Activated T-cell treated with anti-CD3 and anti-CD28 coated beads for 24 hours (primary cell): ENCODE results near the gene BOD1L2.

ENCODE experiments used
- DNase-seq: peaks from one replicate; pipeline ENCODE4 v3.0.0-alpha.2; 2020; ENCODE audit warnings: low read depth

The BOD1L2 gene

DNA sequence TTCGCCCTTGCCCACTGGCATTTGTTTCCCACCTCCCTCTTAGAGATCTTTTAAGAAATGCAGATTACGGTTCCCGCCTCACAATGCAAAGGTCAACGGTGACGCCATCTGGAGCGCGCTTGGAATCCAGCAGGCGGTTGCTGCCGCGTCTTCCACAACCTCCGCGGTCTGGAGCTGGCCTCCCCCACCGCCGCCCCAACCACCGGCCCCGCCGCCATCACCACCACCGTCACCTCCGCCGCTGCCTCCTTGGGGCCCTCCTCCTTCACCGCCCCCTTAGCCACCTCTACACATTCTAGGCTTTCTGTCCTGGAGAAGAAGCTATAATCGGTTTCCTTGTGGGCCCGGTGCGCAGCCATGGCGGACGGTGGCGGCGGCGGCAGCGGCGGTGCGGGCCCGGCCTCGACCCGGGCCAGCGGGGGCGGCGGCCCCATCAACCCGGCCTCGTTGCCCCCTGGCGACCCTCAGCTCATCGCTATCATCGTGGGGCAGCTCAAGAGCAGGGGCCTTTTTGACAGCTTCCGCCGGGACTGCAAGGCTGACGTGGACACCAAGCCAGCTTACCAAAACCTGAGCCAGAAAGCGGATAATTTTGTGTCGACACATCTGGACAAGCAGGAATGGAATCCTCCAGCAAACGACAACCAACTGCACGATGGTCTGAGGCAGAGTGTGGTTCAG is at the start of gene BOD1L2:
Gene BOD1L2, plus strand, starts transcription at position 132 of the 681 bp plus-strand sequence. Its CDS starts 226 bp downstream, at position 358.
- DNase-seq, result no peak

DNA sequence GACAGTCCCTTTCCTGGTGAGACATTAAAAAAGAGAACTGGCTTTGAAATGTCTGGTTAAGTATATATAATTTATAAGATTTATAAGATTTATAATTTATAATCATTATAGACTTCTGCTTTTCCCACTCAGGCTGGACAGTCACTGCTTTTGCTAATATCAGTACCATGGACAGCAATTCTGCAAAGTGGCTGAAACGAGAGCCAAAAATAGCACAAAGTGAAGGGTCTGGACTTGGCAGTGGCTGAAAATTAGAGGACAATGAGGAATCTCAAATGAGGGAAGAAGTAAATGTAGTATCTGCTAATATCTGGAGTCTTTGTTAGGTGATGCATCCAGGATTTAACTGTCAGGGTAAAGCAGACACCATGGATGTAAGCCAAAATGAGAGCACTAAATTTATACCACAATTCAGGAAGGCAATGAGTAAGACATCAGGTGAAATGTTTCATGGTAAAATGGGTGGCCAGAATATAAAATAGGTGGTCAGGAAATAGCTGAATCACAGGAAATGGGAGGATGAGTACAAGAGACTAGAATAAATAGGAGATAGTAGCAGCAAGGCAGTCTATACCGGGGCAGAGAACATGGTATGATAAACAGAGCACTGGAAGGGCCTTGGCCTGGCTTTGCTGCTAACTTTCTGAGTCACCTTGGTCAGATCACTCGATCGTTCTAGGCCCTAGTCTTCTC is 39.6 kb upstream of the BOD1L2 start:
- no peak for DNase-seq

DNA sequence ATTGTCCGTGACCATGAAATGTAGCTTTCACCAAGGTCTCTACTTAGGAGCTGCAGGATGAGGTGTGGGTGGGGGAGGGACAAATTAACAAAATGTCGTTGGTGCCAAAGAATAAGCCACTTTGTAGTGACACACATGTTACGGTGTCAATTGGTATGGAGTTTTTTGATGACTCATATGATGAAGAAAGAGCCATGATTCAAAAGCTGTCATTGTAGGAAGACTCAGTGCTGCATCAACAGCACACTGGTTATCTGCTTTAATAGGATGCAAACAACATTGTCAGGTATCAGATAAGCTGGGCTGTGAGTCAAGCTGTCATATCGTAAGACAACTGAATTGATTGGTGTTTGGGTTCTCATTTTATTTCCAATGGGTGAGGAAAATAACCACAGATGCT is 36.6 kb upstream of the BOD1L2 start:
- no peak for DNase-seq

DNA sequence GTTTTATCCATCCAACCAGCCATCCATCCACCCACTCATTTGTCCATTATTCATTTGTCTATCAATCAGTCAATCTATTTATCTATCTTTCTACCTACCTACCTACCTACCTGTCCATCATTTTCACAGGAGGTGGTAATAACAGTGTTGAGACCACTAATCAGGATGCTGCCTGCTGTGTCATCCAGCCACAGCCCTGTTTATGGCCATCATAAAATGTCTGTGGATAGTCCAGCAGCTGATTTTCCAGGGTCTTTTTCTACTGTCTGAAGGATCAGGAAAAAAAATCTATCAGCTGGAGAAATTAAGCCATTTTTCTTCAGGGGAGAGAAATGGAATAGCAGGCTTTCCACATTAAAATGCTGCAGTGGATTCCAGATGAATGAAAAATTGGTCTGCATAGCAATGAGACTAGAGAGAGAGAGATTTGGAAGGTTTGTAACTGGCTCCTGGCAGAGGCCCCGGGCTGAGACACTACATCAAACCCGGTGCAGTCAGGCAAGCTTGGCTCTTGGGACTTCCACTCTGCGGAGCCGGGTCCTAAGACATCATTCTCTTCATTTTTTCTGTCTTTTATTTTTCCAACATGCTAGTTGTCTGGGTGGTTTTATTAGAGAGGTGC is 33.0 kb upstream of the BOD1L2 start:
- DNase-seq, result no peak

DNA sequence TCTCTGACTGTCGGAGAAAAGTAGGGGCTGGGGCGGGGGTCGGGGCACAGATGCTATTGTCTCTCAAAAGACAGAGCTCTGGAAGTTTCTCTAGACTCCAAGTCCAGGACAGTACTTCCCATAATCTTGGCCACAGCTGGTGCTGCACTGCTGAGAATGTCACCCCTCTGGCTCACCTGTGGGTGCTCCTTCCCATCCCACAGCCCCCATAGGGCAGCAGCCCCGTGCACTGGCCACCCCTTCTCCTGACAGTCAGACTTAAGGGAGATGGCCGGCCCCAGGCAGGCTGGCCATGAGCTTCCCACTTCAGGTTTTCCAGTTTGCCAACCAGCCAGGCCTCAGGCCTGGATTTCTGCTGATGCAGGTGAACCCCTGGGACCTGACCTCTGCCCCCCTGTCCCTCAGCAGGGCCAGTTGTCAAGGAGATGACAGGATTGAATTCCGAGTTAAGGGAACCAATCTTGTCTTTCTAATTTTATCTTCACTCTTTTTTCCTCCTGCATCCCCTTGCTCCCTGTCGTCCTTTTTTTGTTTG is 30.2 kb upstream of the BOD1L2 start:
- DNase-seq, result no peak

DNA sequence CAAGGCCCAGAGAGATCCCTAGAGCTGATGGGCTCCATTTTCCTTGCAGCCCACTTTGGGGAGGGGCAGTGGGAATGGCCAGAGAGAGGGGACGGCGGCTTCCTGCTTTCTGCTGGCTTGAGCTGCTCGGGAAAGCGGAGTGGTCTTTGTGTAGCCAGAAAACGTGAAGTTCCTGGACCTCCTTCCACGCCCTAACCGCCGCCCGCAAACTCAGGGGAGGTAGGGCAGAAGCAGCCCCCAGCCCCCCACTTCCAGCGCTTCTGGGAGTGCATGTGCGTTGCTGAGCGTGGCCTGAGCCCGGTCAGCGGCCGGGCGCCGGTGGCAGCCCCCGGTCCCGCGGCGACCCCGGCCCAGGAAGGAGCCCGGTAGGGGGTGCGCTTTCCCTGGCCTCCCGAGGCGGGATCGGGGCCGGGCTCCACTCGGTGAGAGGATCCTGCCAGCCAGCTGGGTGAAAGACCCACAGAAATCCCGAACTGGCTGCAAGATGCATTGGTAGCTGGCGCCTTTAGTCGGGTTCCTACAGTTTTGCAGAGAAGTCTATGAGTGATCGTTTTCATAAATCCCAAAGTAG is 25.3 kb upstream of the BOD1L2 start:
- no peak for DNase-seq

DNA sequence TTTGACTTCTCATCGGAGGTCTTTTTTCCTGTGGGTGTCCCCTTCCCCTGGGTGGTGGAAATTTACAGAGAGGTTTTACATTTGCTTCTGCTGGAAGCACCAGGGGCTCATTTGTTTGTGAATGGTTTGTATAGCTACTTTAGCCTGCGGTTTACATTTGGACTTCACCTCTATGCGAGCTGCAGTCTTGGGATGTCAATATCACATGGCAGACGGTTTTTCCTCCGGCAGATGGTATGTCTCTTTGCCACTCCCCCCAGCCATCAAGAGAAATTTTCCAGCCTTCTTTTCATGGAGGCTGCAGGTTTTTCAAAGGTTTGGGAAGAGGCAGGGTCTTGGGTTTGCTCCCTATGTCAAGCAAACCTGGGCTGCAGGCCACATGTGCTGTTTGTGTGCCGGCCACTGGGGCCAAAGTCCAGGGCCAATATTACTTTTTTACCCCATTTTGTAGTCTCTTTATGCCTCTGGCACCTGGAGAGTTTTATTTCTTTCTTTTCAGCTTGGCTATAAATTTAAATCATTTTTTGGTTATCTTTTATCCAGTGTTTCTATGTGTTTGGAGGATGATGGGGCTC is 23.9 kb upstream of the BOD1L2 start:
- no peak for DNase-seq

DNA sequence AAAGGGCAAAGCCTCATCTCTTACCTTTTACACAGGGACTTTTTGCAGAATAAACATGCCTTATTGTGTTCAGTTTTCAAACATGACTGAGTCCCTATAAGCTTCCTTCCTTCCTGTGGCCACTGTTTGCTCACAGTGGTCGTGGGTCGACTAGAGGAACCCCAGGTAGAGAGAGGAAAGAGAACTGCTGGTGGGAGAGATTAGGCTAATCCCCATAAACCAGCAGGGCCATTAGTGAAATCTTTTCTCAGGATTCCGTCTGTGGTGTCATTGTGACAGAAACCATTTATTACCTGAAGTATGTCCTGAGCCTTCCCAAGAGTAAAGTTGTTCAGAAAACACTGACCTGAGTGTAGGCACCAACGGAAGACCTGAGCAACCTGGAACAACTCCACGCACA is 21.3 kb upstream of the BOD1L2 start:
- DNase-seq, result no peak

DNA sequence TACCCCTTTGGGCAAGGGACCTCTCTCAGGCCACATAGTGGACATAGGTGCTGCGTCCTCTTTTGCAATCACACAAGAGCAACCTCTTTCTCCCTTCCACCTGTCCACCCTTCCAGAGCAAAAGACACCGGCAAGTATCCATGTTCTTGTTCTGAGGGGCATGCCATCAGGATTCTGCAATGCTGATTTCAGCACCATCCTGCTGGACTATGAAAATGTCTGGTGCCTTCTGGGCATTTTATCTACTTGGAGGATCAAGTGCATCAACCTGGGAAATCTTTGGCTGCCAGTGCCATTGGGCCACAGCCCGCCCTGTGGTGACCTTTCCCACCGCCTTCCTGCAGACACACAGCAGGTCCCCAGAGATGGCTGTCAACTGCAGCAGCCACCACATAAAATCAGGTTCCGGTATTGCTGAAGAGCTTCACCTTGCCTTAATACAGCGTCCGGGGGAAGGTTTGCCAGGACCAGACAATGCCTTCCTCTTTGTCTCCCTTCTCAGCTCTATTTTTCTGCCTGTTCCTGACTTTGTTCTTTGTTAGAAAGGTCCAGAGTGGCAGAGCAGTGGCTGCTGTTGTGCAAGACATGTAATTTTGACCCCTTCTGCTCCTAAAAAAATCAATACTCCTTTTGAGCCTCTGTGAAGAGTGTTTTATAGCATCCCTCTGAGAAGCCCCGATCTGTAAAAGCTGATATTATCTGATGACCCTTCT is 18.5 kb upstream of the BOD1L2 start:
- DNase-seq, result no peak

DNA sequence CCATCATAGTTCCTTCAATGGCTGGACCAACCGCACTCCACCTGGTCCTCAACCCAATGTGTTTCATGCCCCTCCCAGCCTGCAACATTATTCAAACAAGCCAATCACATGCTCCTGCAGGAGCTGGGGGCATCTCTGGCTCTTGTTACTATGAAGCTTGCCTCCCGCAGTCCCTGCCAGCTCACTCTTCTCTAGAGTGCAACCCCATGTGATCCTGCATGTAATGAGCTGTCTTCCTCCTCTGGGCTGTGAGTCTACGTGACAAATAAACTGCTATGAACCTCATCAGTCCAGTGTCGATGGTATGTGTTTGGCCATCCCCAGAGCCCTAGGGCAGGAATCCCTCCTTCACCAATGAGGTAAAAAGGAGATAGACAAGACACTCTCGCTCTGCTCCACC is 15.8 kb upstream of the BOD1L2 start:
- no peak for DNase-seq

DNA sequence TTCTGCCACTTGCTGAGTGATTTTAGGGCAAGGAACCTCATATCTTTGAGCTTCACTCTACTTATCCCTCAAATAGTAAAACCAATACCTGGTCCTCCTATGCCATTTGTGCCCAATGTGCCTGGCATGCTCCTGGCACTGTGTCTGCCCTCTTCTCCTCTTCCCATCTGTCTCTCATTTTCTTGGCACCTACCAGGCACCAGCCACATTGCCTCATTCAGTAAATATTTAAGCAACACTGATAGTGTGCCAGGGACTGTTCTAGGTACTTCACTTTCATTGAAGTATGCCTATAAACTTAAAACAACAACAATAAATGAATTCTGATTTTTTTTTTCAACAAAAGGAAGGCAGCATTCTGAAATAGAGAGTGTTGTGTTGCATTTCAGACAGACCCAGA is 15.1 kb upstream of the BOD1L2 start:
- no peak for DNase-seq

DNA sequence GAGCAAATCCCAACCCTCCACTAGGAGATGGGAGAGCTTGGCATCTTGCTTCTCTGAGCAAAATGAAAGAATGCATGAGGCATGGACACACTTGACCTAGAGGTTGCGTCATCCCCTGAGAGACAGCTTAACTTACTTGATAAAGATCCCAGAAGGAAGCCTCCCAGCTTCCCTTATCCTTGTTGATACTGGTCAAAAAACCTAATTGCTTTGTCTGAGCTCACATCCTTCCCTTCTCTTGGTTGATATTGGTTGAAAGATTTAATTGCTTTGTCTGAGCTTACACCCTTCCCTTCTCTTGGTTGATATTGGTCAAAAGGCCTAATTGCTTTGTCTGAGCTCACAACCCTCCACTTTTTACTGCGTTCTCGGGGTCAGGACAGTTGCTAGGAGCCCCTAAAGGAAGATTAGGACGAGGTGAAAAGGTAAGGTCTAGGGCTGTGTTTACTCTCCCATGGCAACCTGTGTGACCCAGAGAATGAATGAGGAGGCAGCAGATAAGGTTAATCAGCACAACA is 12.2 kb upstream of the BOD1L2 start:
- no peak for DNase-seq

DNA sequence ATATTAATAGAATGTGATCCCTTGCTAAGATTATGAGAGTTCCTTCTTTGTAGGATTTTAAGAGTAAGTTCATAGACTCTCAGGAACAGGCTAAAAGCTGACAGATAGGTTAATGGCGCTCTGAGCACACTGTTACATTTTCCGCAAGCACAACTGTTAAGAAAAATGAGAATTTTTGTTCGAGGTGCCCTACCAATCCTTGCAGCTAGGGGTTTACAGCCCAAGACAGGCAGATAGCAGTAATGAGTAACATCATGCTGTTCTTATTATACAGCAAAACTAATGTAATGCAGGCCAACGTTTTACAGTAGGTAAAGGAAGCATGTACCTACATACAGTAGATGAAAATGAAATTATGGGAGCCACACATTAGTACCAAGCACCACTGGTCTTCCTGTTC is 11.2 kb upstream of the BOD1L2 start:
- DNase-seq, result no peak

DNA sequence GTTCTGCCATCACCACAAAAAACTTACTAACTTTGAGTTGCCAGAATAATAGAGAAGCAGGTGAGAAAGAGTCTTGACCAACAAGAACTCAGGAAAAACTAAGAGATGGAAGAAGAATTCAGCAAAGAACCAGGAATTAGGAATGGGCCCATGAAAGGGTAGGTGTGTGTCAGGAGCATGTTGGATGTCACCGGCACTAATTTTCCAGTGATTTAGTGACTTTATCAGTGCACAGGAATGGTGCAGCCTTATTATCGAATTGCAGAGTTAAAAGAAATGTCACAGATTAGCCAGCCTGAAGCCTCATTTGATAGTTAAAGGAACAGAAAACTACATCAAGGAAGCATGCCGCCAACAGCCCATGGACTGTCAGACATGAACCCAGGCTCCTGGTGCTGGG is 9.0 kb upstream of the BOD1L2 start:
- no peak for DNase-seq

DNA sequence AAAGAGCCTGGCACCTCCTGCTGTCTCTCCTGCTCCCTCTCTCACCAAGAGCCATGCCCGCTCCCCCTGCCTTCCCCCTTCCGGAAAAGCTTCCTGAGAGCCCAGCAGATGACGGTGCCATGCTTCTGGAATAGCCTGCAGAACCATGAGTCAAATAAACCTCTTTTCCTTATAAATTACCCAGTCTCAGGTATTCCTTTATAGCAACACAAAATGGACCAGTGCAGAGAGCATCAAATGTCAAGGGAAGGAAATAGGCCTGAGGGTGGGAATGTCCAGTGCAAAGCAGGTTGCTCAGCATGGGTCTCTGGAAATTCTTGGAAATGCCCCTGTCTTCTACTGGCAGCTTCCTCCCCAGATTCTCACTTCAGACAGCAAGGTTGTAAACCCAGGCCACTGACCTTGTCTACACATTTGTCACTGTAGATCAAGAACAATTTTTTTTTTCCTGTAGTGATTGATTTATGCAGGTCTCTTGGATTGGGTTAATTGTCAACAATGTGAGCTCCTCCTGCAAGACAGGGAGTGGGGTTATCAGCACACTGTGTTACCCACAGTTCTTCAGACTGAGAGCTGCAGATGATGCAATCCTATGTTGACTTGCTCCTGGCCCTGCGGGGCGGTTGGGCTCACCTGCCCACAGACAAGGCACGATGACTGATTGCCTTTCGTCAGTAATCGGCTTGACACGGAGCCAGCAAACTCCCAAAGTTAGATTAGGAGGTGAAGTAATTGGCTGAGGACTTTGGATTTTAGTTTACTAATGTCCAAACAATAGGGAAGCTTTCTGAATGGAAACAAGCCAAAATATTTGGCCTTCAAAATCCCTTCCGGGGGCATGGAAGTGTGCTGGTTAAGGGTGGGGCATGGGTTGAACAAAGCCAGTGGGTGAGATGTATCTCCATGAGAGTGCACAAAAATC is 5.4 kb upstream of the BOD1L2 start:
- no peak for DNase-seq

DNA sequence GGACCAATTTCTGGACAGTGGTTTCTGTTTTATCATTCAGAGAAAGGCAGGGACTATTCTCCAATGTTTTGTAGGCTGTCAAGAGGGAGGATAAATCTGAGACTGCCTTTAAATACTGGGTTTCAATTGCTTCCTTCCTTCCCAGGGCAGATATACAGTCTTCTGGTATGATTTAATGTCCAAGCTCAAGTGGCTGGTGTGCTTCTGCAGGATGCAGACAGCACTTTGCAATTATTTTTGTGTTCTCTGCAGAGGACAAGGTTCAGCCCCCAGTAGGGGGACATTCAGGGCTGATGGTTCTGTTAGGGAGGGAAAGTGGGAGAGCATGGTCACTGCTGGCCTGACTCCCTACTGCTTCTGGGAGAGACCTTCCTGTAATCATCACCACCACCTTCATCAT is 4.6 kb upstream of the BOD1L2 start:
- DNase-seq, result no peak

DNA sequence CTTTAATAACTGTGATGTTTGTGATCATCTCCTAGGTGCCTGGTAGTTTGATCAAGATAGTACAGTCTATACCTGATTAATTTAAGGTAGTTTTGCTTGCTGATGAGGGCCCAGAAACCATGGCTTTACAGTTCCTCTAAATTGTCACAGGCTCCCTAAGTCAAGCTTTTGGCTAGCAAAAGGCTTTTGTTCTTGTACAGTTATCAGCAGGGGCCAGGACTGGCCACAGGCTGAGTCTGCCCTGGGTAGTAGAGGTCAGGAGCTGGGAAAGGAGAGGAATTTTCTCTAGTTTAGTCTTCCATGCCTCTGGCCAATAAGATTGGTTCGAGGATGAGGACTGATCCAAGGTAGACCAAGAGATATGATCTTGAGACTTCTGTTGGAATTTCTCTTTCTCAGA is 3.6 kb upstream of the BOD1L2 start:
- DNase-seq, result no peak

DNA sequence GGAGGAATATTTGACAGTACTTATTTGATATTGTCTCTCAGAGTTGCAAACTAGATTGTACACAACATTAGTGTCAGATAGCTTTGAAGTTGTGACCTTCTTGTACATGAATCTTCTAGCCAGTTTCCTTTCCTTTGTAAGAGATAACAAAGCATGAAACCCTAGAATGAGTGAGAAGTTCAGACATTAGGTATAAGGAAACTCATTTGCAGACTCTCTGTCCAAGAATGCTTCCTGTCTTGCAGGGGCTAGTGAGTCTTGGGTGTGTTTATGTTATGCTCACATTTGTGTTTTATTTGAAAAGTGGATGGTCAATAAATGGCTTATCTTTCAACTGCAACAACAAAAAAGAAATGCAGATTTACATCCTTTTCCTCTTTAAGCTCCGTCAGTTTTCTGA is 1.4 kb downstream of the BOD1L2 start:
- no peak for DNase-seq

DNA sequence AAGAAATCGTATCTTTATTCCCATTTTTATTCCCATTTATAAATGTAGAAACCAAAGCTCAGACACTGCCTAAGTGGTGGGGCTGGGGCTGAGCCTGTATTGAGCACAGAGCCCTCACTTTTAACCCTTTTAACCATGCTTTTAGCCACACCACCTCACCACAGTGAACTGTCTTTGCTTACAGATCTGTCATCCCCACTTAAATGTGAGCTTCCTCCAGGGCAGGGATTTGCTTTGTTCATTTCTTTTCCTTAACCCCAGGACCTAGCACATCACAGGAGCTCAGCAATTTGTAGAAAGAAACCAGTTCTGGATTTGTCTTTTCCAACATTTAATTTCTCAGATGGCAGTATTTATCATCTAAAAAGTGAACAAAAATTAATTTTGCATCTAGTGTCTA is 2.2 kb downstream of the BOD1L2 start:
- no peak for DNase-seq

DNA sequence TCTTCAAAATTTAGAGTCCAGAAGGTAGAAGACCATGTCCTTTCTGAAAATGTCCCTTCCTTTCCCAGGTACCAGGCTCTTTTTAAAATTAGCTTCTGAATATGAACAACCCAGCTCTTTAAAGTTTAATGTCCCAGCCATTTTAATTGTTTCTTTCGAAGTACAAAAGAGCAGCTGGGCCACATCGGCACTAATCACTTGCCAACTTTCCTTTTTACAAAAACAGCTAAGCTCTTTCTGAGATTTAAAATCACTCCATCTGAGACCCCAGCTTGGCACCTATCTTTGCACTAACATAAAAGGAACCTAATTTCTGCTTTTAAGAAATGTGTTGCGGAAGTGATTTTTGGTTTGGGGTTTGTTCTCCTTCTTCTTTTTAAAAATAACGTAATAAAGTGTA is 2.6 kb downstream of the BOD1L2 start:
- DNase-seq, result no peak

DNA sequence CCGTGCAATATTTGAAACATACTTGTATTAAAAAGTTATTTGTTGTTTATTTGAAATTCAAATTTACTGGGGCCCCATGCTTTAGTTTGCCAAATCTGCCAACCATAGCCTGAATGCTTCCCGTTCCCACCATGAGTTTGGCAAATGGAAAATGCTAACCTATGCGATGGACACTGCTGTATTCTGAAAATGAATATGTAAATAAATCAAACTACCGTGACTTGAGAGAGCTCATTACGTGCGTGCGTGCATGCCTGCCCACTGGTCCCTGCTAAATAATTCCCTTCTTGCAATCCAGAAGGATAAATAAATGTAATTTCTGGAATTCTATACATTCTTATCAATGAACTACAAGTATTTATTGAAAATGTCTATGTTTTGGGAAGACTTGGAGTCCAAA is 3.2 kb downstream of the BOD1L2 start:
- no peak for DNase-seq
